Neural progenitor cell (in vitro differentiated cells): ENCODE data around the gene SAPCD2.

Experiments used
- EZH2 ChIP-seq: fragments of 200-600 bp; sonication (generic); IDR thresholded peaks from 2 replicates; pipeline ENCODE4 v1.6.1; 2017; ENCODE audit warnings: antibody characterized with exemption, mild to moderate bottlenecking, moderate library complexity
- TF ChIP-seq, protein P1 (sequence below): fragments of 200-600 bp; sonication (generic); IDR thresholded peaks from 2 replicates; pipeline ENCODE4 v1.5.1; 2017; ENCODE audit warnings: antibody characterized with exemption, mild to moderate bottlenecking

- TF ChIP-seq, protein P1, sequence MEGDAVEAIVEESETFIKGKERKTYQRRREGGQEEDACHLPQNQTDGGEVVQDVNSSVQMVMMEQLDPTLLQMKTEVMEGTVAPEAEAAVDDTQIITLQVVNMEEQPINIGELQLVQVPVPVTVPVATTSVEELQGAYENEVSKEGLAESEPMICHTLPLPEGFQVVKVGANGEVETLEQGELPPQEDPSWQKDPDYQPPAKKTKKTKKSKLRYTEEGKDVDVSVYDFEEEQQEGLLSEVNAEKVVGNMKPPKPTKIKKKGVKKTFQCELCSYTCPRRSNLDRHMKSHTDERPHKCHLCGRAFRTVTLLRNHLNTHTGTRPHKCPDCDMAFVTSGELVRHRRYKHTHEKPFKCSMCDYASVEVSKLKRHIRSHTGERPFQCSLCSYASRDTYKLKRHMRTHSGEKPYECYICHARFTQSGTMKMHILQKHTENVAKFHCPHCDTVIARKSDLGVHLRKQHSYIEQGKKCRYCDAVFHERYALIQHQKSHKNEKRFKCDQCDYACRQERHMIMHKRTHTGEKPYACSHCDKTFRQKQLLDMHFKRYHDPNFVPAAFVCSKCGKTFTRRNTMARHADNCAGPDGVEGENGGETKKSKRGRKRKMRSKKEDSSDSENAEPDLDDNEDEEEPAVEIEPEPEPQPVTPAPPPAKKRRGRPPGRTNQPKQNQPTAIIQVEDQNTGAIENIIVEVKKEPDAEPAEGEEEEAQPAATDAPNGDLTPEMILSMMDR, result no peak
- no peak for TF ChIP-seq EZH2
Measured at GRCh38 chr9:137015540-137015930, 54.8 kb downstream of the SAPCD2 start.
